ENCODE data around the gene RAE1.
"Not testable (repeated sequence)": the region's sequence is repeated elsewhere in the genome, so short reads cannot be mapped to it uniquely, and the experiment has no call there.

The RAE1 gene

DNA sequence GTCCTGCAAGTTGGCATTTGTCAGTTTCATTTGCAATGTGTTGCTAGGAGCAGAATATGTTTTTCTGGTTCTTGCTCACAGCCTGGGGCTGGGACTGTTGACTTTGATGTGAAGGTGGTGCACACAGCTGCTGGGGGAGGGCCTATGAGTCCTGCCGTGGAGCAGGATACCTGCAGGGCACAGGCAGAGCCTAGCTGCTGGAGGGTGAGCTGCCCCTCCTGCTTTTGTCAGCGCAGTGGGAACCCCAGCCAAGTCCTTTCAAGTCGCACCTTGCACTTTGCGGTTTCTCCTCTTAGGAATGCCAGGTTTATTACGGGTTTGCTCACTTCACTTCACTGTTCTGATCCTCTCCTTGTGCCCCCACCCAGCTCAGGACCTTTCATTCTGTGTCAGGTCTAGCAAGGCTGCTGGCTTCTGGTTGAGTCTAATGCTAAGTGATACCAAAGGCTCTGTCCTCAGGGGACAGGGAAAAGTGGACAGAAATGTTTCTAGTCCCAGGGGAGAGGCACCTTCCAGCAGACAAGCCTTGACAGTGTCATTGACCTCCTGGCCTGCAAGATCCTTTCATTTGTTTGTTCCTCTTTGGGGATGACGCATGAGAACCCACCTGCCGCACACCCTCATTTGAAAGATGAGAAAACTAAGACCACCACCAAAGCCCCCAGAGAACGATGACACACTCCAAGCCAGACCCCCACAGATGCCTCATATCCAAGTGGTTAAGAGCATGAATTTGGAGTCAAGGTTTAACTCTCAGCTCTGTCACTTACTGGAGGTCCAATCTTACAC lies 24.2 kb upstream of the RAE1 start:
- peak; percentile 95 for DNase-seq

DNA sequence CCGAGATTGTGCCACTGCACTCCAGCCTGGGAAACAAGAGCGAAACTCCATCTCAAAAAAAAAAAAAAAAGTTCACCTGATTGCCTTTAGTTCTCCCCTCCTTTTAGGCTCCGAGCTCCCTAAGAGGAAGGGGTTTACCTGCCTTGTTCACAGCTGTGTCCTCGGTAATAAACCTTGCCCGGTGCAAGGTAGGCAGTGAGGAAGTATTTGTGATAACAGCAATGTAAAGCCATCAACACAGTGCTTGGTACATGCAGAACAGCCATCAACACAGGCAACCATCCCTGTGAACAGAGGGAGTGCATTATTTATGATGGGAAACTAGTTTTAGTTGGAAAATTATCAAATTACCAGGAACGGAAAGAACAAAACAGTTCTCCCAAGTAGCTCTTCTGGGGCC lies 23.2 kb upstream of the RAE1 start:
- no peak for DNase-seq

DNA sequence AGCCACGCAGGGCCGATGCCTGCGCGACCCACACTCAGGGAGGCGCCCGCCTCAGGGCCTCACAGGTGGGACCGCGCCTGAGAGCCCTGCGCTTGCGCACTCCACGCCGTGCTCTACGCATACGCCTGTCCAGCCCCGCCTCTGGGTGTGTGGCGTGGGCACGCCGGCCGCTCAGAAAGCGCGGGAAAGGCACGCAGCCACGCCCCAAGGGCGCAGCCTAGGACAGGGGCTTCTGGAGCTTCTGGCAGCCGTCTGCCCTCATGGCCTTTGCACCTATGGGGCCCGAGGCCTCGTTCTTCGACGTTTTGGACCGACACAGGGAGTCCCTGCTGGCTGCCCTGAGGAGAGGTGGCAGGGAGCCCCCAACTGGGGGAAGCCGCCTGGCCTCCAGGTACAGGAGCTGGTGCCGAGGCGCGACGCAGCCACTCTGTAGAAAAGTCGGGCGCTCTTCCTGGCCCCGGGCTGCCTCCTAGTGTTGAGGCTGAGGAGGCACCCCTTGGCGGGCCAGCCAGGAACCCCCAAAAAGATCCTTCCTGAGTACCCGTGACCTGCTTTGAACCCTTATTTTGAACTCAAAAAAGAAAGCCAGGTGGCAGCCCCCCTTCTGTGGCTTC lies 21.3 kb upstream of the RAE1 start, which contains the start of gene SPO11:
Gene SPO11, plus strand, starts transcription at position 196 of the 614 bp plus-strand sequence. Its CDS starts 65 bp downstream, at position 261.
- no peak for DNase-seq

DNA sequence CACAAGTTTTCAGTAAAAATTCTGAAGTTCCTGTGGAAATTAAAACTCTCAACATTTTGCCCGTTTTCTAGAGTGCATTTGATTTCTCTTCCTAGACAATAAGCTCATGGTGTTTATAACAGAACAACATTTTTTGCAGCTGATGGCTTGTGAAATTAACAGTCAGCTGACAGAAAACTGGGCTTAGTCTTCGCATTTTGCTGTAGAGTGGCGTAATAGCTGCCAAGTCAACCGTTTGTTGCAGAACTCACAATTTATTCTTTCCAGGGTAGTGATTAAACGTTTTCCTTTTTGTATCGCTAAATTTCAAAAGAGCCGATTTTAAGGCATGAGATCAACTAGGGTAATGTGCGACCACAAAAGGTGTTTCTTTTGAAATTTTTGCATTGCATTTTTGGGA lies 20.1 kb upstream of the RAE1 start:
- no peak for DNase-seq

DNA sequence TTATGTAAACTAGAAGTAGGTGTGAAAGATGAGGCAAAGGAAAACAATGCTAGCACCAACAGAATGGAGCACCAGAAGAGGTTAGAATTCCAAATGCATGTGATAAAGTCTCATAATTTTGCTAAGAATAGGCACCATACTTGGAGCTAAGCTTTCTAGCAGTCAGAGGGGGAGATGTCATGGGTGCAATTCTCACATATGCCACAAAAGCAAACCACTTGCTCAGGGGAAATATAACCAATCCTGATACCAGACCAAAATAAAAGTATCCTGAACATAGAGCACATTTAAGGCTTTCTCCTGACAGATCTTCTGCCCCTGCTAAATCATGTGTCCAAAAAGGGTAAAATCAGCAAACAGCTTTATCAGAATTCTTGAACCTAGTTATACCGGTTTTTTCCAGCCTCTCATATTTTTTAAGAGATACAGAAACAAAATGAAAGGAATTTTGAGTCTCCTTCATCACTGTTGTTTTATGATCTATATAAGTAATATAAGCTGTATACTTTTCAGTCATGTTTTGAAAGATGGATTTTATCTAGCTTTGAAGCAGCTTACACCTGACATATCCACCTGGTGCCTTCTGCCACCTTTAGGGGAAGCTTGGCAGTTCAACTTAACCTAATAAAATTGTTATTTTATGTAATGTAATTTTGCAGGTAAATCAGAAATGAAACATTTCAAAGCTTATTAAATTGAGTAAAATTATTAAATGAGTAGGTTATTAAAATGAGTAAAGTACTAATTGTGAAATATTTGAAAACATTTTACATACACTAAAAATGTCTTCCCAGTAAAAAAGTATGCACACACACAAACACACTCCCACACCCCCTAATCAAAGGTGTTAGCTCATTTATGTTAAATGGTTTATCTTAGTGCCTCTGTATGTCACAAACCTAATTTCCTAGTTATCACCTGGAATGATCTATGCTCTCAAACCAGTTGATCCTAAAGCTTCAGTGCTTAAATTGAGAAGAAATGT lies 18.7 kb upstream of the RAE1 start:
- peak; percentile 15 to 56 for DNase-seq

DNA sequence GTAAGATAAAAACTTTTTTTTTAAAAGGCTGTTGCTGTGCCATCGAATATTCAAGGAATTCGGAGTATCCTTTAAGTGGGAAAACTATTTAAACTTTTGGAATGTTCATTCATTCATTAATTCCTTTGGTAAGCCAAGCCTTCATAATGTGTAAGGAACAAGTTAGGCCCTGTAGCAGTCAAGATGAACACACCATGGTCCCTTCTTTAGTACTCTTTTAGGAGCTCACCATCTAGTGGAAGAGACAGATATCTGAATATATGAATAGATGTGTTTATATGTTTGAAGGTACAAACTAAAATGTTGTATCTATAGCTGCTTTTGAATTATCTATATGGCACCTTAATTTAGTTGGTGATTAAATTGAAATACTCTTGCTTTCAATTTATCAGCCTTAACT lies 15.7 kb upstream of the RAE1 start:
- peak in 1 of 2 experiments; percentile 22 for DNase-seq

DNA sequence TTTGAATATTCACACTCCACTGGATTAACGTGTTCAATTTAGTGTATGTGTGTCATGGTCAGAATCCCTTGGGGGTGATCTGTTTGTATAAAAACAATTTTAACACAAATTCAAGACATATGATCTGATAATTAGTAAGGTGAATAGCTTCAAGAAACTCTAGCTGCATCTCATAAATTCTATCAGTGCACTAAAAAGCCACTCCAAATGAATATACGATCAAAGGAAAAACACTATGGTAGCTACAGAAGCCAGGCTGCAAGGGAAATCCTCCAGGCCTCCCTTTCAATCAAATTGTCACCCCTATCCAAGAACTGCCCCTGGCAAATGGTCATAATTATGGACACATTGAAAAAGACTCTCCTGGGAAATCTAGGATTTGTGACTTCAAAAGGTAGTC lies 9.4 kb upstream of the RAE1 start:
- DNase-seq, result no peak

DNA sequence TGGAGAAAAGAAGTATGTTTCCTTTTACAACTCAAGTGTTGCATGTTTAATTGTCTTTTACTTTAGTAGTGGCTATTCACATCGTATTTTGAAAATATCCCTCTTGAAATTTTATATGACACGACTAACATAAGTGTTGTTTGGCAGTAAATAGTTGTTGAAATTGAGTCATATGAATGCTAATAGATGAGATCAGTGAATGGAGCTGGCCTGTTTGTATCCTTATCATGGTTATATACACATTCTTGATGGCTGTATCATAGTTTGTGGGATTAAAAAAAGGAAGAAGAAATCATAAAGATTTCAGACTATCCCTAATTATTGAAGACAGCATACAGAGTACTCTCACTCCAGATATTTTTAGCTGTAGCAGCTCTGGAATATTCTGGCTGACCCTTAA lies 8.2 kb upstream of the RAE1 start:
- DNase-seq, result no peak

DNA sequence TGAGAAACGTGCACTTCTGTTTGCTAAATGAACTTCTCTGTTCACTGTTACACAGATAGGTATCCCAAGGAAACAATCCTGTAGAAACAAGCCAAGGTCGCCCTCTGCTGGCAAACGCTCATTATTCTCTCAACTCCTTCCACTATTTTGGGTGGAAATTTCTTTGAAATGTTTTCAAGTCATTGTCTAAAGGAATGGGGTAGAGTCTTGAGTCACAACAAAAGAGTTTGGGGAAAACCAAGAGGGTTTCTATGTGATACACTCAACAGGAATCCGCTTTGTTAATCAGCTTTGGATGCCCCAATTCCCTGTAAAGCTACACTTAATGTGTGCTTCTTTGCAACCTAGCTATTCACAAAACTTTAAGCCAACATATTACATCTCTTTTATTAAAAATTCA lies 4.6 kb upstream of the RAE1 start:
- peak; percentile 43 to 90 for DNase-seq

DNA sequence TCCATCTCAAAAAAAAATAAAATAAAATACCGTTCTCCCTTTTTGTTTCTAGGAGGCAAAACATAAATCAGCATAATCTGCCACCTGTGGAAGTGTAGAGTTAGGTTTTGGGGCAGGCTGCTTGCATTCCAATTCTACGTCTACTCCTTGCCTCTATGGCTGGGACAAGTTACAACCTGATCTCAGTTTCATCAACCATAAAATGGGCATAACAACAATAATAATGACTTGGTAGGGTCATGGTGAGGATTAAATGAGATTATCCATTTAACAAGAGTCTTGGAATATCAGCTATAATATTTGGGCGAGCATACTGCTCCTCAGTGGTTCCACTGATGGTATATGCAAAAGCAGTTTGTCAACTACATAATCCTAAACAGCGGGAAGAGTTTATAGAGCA lies 3.7 kb upstream of the RAE1 start:
- no peak for DNase-seq

DNA sequence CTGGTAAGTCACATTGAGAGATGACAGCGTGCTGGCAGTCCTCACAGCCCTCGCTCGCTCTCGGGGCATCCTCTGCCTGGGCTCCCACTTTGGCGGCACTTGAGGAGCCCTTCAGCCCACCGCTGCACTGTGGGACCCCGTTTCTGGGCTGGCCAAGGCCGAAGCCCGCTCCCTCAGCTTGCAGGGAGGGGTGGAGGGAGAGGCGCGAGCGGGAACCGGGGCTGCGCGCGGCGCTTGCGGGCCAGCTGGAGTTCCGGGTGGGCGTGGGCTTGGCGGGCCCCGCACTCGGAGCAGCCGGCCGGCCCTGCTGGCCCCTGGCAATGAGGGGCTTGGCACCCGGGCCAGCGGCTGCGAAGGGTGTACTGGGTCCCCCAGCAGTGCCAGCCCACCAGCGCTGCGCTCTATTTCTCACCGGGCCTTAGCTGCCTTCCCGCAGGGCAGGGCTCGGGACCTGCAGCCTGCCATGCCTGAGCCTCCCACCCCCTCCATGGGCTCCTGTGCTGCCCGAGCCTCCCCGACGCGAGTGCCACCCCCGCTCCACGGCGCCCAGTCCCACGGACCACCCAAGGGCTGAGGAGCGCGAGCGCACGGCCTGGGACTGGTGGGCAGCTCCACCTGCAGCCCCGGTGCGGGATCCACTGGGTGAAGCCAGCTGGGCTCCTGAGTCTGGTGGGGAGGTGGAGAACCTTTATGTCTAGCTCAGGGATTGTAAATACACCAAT lies 2.7 kb upstream of the RAE1 start:
- not testable (repeated sequence) for DNase-seq

DNA sequence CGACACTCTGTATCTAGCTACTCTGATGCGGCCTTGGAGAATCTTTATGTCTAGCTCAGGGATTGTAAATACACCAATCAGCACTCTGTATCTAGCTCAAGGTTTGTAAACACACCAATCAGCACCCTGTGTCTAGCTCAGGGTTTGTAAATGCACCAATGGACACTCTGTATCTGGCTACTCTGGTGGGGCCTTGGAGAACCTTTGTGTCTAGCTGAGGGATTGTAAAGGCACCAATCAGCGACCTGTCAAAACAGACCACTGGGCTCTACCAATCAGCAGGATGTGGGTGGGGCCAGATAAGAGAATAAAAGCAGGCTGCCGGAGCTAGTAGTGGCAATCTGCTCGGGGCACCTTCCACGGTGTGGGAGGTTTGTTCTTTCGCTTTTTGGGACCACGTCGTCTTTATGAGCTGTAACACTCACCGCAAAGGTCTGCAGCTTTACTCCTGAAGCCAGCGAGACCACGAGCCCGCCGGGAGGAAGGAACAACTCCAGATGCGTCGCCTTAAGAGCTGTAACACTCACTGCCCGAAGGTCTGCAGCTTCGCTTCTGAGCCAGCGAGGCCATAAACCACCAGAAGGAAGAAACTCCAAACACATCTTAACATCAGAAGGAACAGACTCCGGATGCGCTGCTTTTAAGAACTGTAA lies 2.0 kb upstream of the RAE1 start:
- DNase-seq, result not testable (repeated sequence)

DNA sequence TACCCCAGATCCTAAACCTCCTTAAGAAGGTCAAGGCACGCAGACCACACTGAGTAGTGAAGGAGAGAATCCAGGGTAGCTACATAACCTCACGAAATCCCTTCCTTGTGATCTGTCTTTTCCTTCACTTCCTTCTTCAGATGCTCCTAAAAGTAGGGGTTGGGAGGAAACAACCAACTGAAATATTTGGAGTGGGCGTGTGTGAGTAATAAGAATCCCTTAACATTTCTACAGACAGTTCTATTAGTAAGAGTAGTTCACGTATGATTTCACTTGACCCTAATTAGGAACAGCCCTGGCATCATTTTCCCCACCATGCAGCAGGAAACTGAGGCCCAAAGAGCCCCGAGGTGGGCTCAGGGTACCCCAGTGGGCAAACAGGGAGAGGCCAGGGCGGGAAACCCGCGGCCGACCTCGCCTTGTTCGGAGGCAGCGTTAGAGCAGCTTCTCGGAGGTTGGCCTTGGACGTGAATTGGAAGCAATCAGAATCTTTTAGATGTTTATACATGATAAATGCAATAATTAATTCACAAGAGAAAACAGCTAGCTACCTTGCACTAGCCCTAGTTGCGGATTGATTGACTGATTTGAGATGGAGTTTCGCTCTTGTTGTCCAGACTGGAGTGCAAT lies 859 bp upstream of the RAE1 start:
- no peak for DNase-seq

DNA sequence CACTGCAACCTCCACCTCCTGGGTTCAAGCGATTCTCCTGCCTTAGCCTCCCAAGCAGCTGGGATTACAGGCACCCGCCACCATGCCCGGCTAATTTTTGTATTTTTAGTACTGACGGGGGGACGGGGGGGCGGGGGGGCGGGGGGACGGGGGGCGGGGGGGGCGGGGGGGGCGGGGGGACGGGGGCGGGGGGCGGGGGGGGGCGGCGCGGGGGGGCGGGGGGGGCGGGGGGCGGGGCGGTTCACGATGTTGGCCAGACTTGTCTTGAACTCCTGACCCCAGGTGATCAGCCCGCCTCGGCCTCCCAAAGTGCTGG lies 371 bp upstream of the RAE1 start:
- DNase-seq, result not testable (repeated sequence)

DNA sequence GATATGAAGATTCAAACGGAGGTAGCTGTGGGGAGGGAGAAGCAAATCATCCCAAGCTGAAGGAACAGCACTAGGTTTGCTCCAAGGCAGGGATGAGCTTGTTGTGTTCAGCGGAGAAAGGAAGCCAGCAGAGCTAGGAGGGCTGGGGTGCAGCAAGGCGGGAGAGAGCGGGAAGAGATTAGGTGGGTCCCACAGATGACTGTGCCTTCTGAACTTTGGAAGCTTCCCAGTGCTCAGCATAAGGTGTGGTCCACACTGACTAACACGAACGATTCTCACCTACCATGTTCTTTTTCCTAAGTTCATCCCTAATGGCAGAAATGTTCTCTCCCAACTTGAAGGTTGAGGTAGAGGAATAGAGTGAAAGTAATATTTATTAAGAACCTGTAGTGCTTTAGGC lies 1.2 kb downstream of the RAE1 start:
- no peak for DNase-seq

DNA sequence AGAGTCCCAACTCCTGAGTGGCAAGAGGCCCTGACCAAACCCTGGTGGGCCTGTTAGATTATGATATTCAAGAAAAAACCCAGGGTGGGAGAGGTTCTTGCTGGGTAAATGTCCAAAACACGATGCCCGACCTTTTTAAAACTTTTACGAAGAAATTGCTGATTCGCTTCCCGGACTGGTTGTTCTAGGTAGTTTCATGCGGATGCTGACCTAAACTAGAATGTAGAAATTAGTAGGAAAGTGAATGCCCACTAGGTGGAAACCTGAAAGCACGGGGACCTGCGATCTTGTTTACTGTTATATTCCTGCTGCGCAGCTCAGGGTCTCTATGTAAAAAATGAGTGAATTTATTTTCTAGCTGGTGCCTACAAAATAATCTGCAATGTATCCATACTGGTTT lies 2.3 kb downstream of the RAE1 start:
- DNase-seq, result peak in 1 of 2 experiments; percentile 27

DNA sequence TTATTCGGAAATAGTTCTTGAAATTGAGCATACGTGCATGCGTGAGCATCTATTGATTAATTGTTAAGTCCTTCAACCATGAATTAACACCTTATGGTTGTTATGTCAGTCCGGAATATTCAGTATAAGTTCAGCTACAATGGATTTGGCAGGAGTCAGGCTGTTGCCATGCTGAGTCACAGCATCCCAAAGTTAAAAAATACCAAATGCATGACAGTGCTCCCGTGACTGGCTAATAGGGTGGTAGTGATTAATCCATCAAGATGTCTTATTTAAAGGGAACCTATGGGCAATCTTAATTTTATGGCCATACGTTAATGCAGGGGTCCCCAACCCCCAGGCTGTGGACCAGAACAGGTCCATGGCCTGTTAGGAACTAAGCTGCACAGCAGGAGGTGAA lies 10.5 kb downstream of the RAE1 start:
- no peak for DNase-seq

DNA sequence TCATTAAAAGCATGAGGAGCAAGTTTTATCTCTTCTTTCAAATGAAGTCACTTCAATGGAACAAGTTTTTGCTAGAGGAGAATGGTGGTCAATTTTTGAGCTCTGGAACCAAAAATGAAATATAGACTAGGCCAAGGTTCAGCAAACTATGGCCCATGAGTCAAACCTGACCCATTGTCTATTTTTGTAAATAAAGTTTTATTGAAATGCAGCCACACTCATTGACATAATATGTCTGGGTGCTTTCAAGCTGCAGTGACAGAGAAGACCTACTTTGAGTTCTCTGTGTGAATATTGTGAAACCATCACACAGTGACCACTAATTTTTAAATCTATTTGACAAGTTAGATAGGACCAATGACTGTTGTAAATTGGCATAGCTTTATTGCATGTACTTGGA lies 13.4 kb downstream of the RAE1 start:
- DNase-seq, result no peak

DNA sequence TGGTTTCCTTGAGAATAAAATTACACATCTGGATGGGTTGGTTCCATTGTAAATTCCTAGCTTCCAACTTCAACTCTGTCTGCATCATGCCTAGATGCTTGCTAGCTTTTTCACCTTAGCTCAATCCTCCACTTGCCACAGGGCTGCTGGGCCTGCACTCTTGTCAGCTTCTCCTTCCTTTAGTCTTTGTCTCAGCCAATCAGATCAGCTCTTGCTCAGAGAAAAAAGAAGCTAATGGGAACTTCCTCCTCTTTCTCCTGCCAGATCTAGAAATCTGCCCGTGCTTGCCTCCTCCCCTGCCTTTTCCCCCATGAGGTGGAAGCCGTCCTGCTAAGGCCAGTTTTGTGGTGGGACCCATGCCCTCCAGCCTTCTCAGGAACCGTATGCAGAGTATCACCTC lies 18.5 kb downstream of the RAE1 start:
- DNase-seq, result no peak

DNA sequence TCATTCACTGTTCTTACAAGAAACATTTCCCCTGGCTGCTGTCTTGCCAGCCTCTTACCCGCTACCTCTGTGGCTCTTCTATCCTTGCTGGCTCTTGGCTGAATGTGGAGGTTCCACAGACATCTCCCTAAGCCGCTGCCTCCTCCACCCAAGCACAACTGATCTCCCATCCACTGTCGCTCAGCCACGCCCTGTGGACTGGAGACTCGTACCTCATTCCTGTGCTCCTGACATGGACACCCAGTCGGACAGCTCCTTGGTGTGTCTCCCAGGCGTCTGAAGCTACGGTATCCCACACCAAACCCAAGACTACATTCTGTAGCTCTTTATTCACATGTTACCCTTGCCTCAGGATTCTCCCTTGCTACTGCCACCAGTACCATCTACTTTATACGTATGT lies 19.3 kb downstream of the RAE1 start:
- no peak for DNase-seq

DNA sequence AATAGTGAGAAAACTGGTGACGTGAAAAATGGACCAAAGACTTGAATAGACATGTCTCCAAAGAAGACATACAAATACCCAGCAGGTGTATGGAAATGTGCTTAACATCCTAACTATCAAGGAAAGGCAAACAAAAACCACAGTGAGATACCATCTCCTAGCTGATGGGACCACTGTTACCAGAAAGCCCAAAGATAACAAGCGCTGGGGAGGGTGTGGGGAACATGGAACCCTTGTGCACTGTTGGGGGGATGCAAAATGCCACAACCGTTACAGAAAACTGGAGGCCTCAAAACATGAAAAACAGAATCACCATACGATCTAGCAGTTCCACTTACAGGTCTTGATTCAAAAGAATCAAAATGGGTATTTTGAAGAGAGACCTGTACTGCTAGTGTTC lies 20.3 kb downstream of the RAE1 start:
- peak; percentile 97 for DNase-seq

DNA sequence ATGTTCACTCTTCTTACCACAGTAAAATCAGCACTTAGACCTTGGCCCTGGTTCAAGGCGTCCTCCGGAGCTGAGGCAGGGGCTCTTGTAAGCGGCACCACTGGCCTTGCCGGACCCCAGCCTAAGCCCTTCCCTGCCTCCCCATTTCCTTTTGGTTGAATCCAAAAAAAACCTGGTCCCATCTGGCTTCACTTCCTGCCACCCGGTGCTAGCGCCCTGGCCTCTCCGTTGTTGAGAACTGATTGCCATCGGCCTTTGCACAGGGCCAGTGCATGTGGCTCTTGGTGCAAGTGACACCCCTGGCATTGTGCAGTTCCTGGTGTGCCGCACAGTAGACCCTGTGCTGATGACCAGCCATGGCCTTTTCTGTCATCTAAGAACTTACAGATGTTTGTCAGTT lies 21.1 kb downstream of the RAE1 start:
- DNase-seq, result no peak
